ENCODE data around the gene ANKRD33B. TPM values are rescaled to one million over a fixed set of nuclear protein-coding genes. Genes with fewer than 3 reads are reported as not detected.

Gene ANKRD33B
- total RNA-seq, 6 experiments from 2014 or later = 6.3 to 13.2 (median 11.9) TPM

- Mint-ChIP-seq H3K4me3 (no peak overlapping the region), H3K4me1 (ENCODE audit: low read depth) (peaks cover 17% of the 10 kb centered on the region)
Measured at GRCh38 chr5:10674582-10674981, 110.7 kb downstream of the ANKRD33B start.

GRCh38 chr5:10675177-10675700 lies 111.4 kb downstream of the ANKRD33B start:
- Mint-ChIP-seq H3K4me1 (ENCODE audit: low read depth) (peaks cover 17% of the 10 kb centered on the region), H3K36me3 (ENCODE audit: low read depth) (peaks cover 23% of the 10 kb centered on the region), H3K9me3 (peaks cover 4% of the 10 kb centered on the region; the same call in 1 of the 2 replicates), H3K27me3 (ENCODE audit: insufficient read depth) (peaks cover 15% of the 10 kb centered on the region), H3K4me3 (no peak overlapping the region), H3K27ac (no peak overlapping the region)
- DNase-seq = no peak
- TF ChIP-seq CTCF (IDR thresholded peaks at IDR 0.05) = no peak

More at GRCh38 chr5:10674582-10674981, 110.7 kb downstream of the ANKRD33B start:
- no peak overlapping the region for H3K27ac Mint-ChIP-seq
- DNase-seq = no peak
- H3K36me3 Mint-ChIP-seq (ENCODE audit: low read depth) = peaks cover 23% of the 10 kb centered on the region
- H3K9me3 Mint-ChIP-seq = peaks cover 4% of the 10 kb centered on the region; the same call in 1 of the 2 replicates
- H3K27me3 Mint-ChIP-seq (ENCODE audit: insufficient read depth) = peaks cover 15% of the 10 kb centered on the region
- no peak for TF ChIP-seq CTCF (IDR thresholded peaks at IDR 0.05)

- Mint-ChIP-seq H3K27ac (no peak overlapping the region; the same call in 1 of the 2 replicates), H3K4me3 (no peak overlapping the region), H3K4me1 (ENCODE audit: low read depth) (peaks cover 17% of the 10 kb centered on the region), H3K27me3 (ENCODE audit: insufficient read depth) (peaks cover 15% of the 10 kb centered on the region), H3K36me3 (ENCODE audit: low read depth) (peaks cover 29% of the 10 kb centered on the region), H3K9me3 (peaks cover 4% of the 10 kb centered on the region; the same call in 1 of the 2 replicates)
- TF ChIP-seq CTCF (IDR thresholded peaks at IDR 0.05) = no peak
- DNase-seq = no peak
Measured at GRCh38 chr5:10676224-10676623, 112.4 kb downstream of the ANKRD33B start.

- DNase-seq = no peak
- H3K27me3 Mint-ChIP-seq (ENCODE audit: insufficient read depth) = peaks cover 15% of the 10 kb centered on the region
- peaks cover 4% of the 10 kb centered on the region; the same call in 1 of the 2 replicates for H3K9me3 Mint-ChIP-seq
- H3K27ac Mint-ChIP-seq = no peak overlapping the region
- TF ChIP-seq CTCF (IDR thresholded peaks at IDR 0.05) = no peak
- H3K4me3 Mint-ChIP-seq = no peak overlapping the region
- peaks cover 17% of the 10 kb centered on the region for H3K4me1 Mint-ChIP-seq (ENCODE audit: low read depth)
- peaks cover 29% of the 10 kb centered on the region for H3K36me3 Mint-ChIP-seq (ENCODE audit: low read depth)
Measured at GRCh38 chr5:10676946-10677345, 113.1 kb downstream of the ANKRD33B start.

- H3K27ac Mint-ChIP-seq = no peak overlapping the region
Measured at GRCh38 chr5:10677533-10677932, 113.7 kb downstream of the ANKRD33B start.

More at GRCh38 chr5:10677533-10677932, 113.7 kb downstream of the ANKRD33B start:
- no peak overlapping the region for H3K4me3 Mint-ChIP-seq
- TF ChIP-seq CTCF (IDR thresholded peaks at IDR 0.05) = no peak
- H3K27me3 Mint-ChIP-seq (ENCODE audit: insufficient read depth) = peaks cover 15% of the 10 kb centered on the region
- H3K4me1 Mint-ChIP-seq (ENCODE audit: low read depth) = peaks cover 17% of the 10 kb centered on the region
- H3K36me3 Mint-ChIP-seq (ENCODE audit: low read depth) = peaks cover 29% of the 10 kb centered on the region
- H3K9me3 Mint-ChIP-seq = peaks cover 4% of the 10 kb centered on the region; the same call in 1 of the 2 replicates
- no peak for DNase-seq

All from HFFc6 (cell line).